DOHH2 (cell line): Measurements from ENCODE around the gene VPS51.

Source experiments
- H3F3A ChIP-seq: fragments of 200-600 bp; sonication (generic), shearing (Covaris generic); 2 replicates; pipeline ENCODE4 v1.6.0; 2016; ENCODE audit warnings: antibody characterized with exemption, mild to moderate bottlenecking; ENCODE audit not compliant: control insufficient read depth, insufficient read depth
- H3K27ac ChIP-seq: fragments of 200-600 bp; sonication (generic); 2 replicates; pipeline ENCODE4 v1.5.1; 2014; ENCODE audit warnings: low read depth, mild to moderate bottlenecking, low read length, moderate library complexity
- H3K27me3 ChIP-seq: fragments of 200-600 bp; sonication (generic); 2 replicates; pipeline ENCODE4 v1.6.1; 2014; ENCODE audit warnings: mild to moderate bottlenecking, low read length, mixed read lengths; ENCODE audit not compliant: control insufficient read depth
- H3K36me3 ChIP-seq: fragments of 200-600 bp; sonication (generic); 2 replicates; pipeline ENCODE4 v1.6.1; 2014; ENCODE audit warnings: mild to moderate bottlenecking, low read length, moderate library complexity, mixed read lengths; ENCODE audit not compliant: control insufficient read depth
- H3K4me1 ChIP-seq: fragments of 200-600 bp; sonication (generic); 2 replicates; pipeline ENCODE4 v1.6.1; 2014; ENCODE audit warnings: mild to moderate bottlenecking, low read length, mixed read lengths; ENCODE audit not compliant: control insufficient read depth
- H3K4me2 ChIP-seq: fragments of 200-600 bp; sonication (generic); 2 replicates; pipeline ENCODE4 v1.6.0; 2014; ENCODE audit warnings: mild to moderate bottlenecking, low read length, moderate library complexity
- H3K4me3 ChIP-seq: fragments of 200-600 bp; sonication (generic); 2 replicates; pipeline ENCODE4 v1.5.1; 2014; ENCODE audit warnings: mild to moderate bottlenecking, low read length, mixed read lengths
- H3K79me2 ChIP-seq: fragments of 200-600 bp; sonication (generic); 2 replicates; pipeline ENCODE4 v1.6.1; 2014; ENCODE audit warnings: mild to moderate bottlenecking, low read length, mixed read lengths; ENCODE audit not compliant: control insufficient read depth
- H3K9me2 ChIP-seq: fragments of 200-600 bp; sonication (generic); replicated peaks from 2 replicates; pipeline ENCODE4 v1.6.1; 2014; ENCODE audit warnings: mild to moderate bottlenecking, low read length, mixed read lengths; ENCODE audit not compliant: control insufficient read depth
- H3K9me3 ChIP-seq: fragments of 200-600 bp; sonication (generic); 2 replicates; pipeline ENCODE4 v1.6.1; 2014; ENCODE audit warnings: antibody characterized with exemption, low read length, mixed read lengths; ENCODE audit not compliant: control insufficient read depth, insufficient read depth
- H4K20me1 ChIP-seq: fragments of 200-600 bp; sonication (generic); 2 replicates; pipeline ENCODE4 v1.6.0; 2014; ENCODE audit warnings: low read depth, mild to moderate bottlenecking, antibody characterized with exemption, low read length, moderate library complexity; ENCODE audit not compliant: control insufficient read depth, insufficient read depth
- EZH2phosphoT487 ChIP-seq: fragments of 200-600 bp; sonication (generic); IDR thresholded peaks from 2 replicates; pipeline ENCODE4 v1.6.1; 2017; ENCODE audit warnings: borderline replicate concordance, mild to moderate bottlenecking, antibody characterized with exemption, low read length, moderate library complexity, mixed read lengths
- TF ChIP-seq, protein P1 (sequence below): fragments of 200-600 bp; sonication (generic); IDR thresholded peaks from one replicate; pipeline ENCODE4 v1.5.1; 2014; ENCODE audit warnings: antibody characterized with exemption, mild to moderate bottlenecking, low read depth, low read length; ENCODE audit not compliant: poor library complexity, severe bottlenecking

VPS51 gene

DNA sequence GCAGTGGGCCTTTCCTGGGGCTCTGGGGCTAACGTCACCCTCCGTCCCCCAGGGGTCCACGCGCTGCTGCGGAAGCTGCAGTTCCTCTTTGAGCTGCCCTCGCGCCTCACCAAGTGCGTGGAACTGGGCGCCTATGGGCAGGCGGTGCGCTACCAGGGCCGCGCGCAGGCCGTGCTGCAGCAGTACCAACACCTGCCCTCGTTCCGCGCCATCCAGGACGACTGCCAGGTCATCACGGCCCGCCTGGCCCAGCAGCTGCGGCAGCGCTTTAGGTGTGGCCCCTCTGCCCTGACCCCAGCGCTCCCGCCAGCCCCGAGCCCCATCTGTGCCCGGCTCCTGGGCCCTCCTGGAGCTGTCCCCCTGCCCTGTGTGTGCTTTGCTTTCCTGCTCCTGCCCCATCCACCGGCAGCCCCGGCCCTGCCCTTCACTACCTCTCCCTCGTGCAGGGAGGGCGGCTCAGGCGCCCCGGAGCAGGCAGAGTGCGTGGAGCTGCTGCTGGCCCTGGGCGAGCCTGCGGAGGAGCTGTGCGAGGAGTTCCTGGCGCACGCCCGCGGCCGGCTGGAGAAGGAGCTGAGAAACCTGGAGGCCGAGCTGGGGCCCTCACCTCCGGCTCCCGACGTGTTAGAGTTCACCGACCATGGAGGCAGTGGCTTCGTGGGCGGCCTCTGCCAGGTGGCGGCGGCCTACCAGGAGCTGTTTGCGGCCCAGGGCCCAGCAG is 11.9 kb downstream of the VPS51 start:
- Histone ChIP-seq H3K36me3 (peaks cover 40% of the 10 kb centered on the region), H3K9me2 (no peaks in the 10 kb centered on the region), H3F3A (peaks cover 5% of the 10 kb centered on the region; the same call in 1 of the 2 replicates), H3K27me3 (no peaks in the 10 kb centered on the region), H3K79me2 (peaks cover 26% of the 10 kb centered on the region), H4K20me1 (no peaks in the 10 kb centered on the region), H3K4me1 (peaks cover 19% of the 10 kb centered on the region), H3K27ac (no peak overlapping the region), H3K9me3 (no peaks in the 10 kb centered on the region), H3K4me3 (no peak overlapping the region), H3K4me2 (no peak overlapping the region)
- no peak for TF ChIP-seq EZH2phosphoT487

DNA sequence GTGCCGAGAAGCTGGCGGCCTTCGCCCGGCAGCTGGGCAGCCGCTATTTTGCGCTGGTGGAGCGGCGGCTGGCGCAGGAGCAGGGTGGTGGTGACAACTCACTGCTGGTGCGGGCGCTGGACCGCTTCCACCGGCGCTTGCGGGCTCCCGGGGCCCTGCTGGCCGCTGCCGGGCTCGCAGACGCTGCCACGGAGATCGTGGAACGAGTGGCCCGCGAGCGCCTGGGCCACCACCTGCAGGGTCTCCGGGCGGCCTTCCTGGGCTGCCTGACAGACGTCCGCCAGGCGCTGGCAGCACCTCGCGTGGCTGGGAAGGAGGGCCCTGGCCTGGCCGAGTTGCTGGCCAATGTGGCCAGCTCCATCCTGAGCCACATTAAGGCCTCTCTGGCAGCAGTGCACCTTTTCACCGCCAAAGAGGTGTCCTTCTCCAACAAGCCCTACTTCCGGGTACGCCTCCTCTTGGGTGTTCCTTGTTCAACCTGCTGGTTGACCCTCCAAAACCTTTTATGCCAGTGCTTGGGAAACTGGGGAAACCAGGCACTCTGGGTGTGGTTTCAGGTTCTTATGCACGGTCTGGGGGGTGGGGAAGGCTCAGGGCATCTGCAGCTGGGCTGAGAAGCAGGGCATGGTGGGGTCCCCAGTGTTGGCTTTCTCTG is 12.6 kb downstream of the VPS51 start:
- Histone ChIP-seq H3K9me2 (no peaks in the 10 kb centered on the region), H4K20me1 (no peaks in the 10 kb centered on the region), H3K27ac (no peak overlapping the region), H3F3A (peaks cover 10% of the 10 kb centered on the region), H3K4me2 (no peak overlapping the region), H3K4me3 (no peak overlapping the region), H3K4me1 (peaks cover 26% of the 10 kb centered on the region), H3K79me2 (peaks cover 25% of the 10 kb centered on the region), H3K27me3 (no peaks in the 10 kb centered on the region), H3K36me3 (peaks cover 39% of the 10 kb centered on the region), H3K9me3 (no peaks in the 10 kb centered on the region)
- TF ChIP-seq EZH2phosphoT487 = no peak
- TF ChIP-seq, protein P1, sequence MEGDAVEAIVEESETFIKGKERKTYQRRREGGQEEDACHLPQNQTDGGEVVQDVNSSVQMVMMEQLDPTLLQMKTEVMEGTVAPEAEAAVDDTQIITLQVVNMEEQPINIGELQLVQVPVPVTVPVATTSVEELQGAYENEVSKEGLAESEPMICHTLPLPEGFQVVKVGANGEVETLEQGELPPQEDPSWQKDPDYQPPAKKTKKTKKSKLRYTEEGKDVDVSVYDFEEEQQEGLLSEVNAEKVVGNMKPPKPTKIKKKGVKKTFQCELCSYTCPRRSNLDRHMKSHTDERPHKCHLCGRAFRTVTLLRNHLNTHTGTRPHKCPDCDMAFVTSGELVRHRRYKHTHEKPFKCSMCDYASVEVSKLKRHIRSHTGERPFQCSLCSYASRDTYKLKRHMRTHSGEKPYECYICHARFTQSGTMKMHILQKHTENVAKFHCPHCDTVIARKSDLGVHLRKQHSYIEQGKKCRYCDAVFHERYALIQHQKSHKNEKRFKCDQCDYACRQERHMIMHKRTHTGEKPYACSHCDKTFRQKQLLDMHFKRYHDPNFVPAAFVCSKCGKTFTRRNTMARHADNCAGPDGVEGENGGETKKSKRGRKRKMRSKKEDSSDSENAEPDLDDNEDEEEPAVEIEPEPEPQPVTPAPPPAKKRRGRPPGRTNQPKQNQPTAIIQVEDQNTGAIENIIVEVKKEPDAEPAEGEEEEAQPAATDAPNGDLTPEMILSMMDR = no peak

DNA sequence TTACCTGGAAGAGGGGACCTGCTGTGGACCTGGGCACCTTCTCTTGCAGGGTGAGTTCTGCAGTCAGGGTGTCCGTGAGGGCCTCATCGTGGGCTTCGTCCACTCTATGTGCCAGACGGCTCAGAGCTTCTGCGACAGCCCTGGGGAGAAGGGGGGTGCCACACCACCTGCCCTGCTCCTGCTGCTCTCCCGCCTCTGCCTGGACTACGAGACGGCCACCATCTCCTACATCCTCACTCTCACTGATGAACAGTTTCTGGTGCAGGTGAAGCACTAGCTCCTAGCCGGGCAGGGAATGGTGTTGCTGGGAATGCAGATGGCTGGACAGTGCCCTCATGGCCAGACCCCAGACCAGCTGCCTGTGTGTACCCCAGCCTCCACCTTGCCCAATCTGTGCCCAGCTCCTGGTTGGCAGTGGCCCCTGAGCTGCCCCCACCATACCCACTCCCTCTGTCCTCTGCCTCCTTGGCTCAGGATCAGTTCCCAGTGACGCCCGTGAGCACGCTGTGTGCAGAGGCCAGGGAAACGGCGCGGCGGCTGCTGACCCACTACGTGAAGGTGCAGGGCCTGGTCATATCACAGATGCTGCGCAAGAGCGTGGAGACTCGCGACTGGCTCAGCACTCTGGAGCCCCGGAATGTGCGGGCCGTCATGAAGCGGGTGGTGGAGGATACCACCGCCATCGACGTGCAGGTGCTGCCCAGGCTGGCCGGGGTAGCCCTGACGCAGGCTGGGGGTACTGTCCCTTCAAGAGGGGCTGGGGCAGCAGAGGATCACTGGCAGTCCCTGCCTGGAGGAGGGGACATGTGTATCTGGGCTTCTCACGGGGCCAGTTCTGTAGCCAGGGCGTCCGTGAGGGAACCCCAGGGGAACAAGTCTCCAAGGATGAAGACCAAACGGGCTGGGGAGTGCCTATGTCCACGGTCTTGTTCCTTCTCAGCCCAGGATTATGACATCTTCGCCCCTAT is 13.5 kb downstream of the VPS51 start:
- H3K36me3 ChIP-seq = peaks cover 44% of the 10 kb centered on the region
- H3K9me2 ChIP-seq = no peaks in the 10 kb centered on the region
- no peak overlapping the region for H3K27ac ChIP-seq
- peaks cover 29% of the 10 kb centered on the region for H3K79me2 ChIP-seq
- peaks cover 35% of the 10 kb centered on the region for H3K4me1 ChIP-seq
- H3K4me3 ChIP-seq = no peak overlapping the region
- H3F3A ChIP-seq = peaks cover 13% of the 10 kb centered on the region
- no peaks in the 10 kb centered on the region for H3K9me3 ChIP-seq
- H3K4me2 ChIP-seq = no peak overlapping the region
- no peaks in the 10 kb centered on the region for H4K20me1 ChIP-seq
- no peaks in the 10 kb centered on the region for H3K27me3 ChIP-seq
- TF ChIP-seq, protein P1 = no peak
- TF ChIP-seq EZH2phosphoT487 = no peak
